SIG-M5 treated with dmso at 0.1 percent for 504 hours (cell line): ENCODE data around the gene HIP1.
"Not testable (repeated sequence)": the region's sequence is repeated elsewhere in the genome, so short reads cannot be mapped to it uniquely, and the experiment has no call there.

Experiments
- DNase-seq: peaks from one replicate; lab custom pipeline; 2025; ENCODE audit not compliant: unreplicated experiment; lab: John Stamatoyannopoulos, UW

HIP1 gene

GRCh38 chr7:75533926-75534325 is 204.8 kb downstream of the HIP1 start:
- DNase-seq, result no peak

DNA sequence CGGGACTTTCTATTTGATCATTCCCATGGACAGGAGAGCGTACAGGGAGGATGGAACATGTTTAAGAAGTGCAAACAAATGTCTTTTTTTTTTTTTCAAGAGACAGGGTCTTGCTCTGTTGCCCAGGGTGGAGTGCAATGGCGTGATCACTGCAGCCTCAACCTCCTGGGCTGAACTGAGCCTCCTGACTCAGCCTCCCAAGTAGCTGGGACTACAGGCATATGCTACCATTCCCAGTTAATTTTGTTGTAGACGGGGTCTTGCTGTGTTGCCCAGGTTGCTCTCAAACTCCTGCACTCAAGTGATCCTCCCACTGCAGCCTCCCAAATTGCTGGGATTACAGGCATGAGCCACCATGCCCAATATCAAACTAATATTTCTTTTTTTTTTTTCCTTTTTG is 206.1 kb downstream of the HIP1 start:
- no peak for DNase-seq

- no peak for DNase-seq
Observed at GRCh38 chr7:75531359-75531821, 207.4 kb downstream of the HIP1 start.

DNA sequence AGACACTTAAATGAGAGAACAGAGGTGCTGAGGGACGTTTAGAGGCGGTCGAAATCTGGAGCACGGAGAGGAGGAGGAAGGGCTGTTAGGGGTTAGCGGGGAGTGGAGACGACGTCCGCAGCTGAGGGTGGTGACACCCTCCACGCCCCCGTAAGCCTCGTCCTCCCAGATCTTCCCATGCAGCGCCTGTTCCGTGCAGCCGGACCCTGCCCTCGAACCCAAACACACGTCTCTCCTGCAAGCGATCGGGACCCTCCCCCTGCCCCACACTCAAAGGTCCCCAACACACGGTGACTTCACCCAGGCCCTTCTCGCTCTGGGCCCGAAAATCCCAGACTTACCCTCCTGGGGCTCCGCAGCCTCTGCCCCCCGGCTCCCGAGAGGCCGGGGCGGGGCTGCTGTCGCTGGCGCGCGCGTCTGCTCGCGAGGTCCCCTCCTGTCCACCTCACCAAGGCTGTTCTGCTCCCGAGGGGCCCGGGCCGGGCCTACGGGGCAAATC is 211.5 kb downstream of the HIP1 start:
- not testable (repeated sequence) for DNase-seq

DNA sequence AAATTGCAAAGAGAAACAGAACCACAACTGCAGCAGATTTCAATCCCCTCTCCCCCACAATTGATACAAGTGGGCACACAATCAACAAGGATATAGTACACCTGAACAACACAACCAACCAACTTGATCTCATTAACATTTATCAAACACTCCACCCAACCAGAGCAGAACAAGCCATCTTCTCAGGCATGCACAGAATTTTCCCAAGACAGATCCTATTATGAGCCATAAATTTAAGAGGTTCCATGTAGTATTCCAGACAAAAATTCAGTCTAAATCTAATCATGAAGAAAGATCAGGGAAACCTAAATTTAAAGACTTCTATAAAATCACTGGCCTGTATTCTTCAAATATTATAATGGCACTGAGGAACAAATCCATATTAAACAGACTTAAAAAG is 217.0 kb downstream of the HIP1 start:
- DNase-seq, result not testable (repeated sequence)

DNA sequence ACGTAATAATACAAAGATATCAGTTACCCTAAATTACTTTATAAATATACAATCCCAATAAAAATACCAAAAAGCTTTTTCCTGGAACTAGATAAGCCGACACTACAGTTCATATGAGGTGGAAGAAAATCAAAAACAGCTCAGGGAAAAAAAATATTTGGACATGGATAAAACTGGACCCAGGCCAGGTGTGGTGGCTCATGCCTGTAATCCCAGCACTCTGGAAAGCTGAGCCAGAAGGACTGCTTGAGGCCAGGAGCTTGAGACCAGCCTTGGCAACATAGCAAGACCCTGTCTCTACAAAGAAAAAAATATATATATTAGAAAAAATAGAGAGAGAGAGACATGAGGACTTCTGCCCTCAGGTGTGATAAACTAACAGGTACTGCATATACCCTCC is 219.9 kb downstream of the HIP1 start:
- DNase-seq, result not testable (repeated sequence)

DNA sequence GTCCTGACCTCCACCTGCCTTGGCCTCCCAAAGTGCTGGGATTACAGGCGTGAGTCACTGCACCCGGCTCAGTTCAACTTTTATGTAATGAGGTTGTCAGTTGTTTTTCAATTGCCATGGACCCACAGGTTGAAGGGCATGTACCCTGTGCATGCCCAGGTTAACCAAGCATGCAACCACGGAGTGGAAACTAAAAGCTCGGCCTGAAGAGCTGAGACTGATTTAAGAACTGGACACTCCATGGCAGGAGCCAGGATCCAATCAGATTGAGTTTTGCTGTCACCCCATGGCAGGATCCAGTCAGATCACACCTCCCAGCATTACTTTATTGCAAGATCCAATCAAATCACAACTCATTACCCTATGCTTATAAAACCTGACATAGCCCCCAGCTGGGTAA is 229.7 kb downstream of the HIP1 start:
- not testable (repeated sequence) for DNase-seq

- DNase-seq, result not testable (repeated sequence)
Observed at GRCh38 chr7:75492020-75492419, 246.7 kb downstream of the HIP1 start, which contains the start of gene SPDYE5. SPDYE5 (plus strand) TSS chr7:75492320; CDS start chr7:75494048, 1,728 bp downstream.

DNA sequence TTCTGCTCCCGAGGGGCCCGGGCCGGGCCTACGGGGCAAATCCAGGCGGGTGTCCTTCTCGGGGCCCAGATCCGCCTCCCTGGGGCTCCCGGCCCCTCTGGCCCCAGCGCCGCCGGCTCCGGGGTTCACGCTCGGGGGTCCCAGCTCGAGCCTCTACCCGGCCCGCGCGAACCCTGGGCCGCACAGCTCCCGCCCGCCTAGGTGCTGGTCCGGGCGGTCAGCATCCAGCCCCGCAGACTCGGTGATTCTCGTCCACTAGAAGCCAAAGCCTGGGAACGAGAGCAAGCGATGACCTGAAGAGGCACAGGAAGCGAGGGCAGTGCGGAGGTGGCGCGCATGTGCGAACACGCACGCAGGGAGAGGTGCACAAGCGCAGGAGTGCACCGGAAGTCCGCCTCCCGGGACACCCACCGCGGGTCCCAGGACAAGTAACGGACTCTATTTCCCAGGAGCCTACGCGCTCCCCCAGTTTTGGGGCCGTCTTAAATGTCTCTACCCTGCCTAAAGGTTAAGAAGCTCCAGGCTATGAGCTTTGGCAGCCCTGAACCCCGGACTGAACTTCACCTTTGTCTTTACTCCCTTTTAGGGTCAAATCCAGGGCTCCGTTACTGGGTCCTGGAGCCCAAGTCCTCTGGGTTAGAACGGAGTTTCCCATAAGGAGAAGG is 252.6 kb downstream of the HIP1 start, which contains the start of gene POM121C:
Gene POM121C (minus strand): TSS at position 321 of the 665 bp plus-strand sequence. CDS start 44,803 bp downstream, outside the sequence.
- peak; percentile 76 for DNase-seq

DNA sequence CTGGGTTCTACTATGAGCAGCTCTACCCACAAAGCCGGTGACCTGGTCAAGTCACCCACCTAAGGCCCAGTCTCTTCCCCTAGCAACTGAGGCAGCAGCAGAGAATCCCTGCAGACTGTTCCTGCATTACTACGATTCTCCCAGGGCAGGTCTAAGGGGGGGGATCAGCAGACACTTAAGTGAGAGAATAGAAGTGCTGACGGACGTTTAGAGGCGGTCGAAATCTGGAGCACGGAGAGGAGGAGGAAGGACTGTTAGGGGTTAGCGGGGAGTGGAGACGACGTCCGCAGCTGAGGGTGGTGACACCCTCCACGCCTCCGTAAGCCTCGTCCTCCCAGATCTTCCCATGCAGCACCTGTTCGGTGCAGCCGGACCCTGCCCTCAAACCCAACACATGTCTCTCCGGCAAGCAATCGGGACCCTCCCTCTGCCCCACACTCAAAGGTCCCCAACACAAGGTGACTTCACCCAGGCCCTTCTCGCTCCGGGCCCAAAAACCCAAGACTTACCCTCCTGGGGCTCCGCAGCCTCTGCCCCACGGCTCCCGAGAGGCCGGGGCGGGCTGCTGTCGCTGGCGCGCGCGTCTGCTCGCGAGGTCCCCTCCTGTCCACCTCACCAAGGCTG is 253.3 kb downstream of the HIP1 start:
- not testable (repeated sequence) for DNase-seq
